OCI-LY1 (cell line): Measurements from ENCODE around the gene CHCHD2.
A peak's percentile ranks its signal among the peaks of the same experiment; 100 is the strongest.
"Not testable (repeated sequence)": the region's sequence is repeated elsewhere in the genome, so short reads cannot be mapped to it uniquely, and the experiment has no call there.

Source experiments
- H2AFZ ChIP-seq: fragments of 200-600 bp; sonication (generic), shearing (Covaris generic); 2 replicates; pipeline ENCODE4 v1.6.0; 2014; ENCODE audit warnings: antibody characterized with exemption, mild to moderate bottlenecking, low read length
- H3F3A ChIP-seq: fragments of 200-600 bp; sonication (generic), shearing (Covaris generic); 2 replicates; pipeline ENCODE4 v1.6.0; 2014; ENCODE audit warnings: mild to moderate bottlenecking, antibody characterized with exemption, low read length, moderate library complexity; ENCODE audit not compliant: insufficient read depth
- H3K27ac ChIP-seq: fragments of 200-600 bp; sonication (generic); 2 replicates; pipeline ENCODE4 v1.5.1; 2014; ENCODE audit warnings: low read length, mixed run types, mild to moderate bottlenecking, low read depth; ENCODE audit not compliant: poor library complexity, severe bottlenecking
- H3K27me3 ChIP-seq: fragments of 200-600 bp; sonication (generic); 2 replicates; pipeline ENCODE4 v1.6.0; 2014; ENCODE audit warnings: antibody characterized with exemption, mild to moderate bottlenecking, low read length, moderate library complexity; ENCODE audit not compliant: insufficient read depth
- H3K36me3 ChIP-seq: fragments of 200-600 bp; sonication (generic); 2 replicates; pipeline ENCODE4 v1.6.1; 2014; ENCODE audit warnings: mild to moderate bottlenecking, antibody characterized with exemption, low read length, moderate library complexity, mixed read lengths; ENCODE audit not compliant: insufficient read depth
- H3K4me1 ChIP-seq: fragments of 200-600 bp; sonication (generic); 2 replicates; pipeline ENCODE4 v1.5.1; 2014; ENCODE audit warnings: mild to moderate bottlenecking, low read length, moderate library complexity; ENCODE audit not compliant: insufficient read depth, severe bottlenecking
- H3K4me2 ChIP-seq: fragments of 200-600 bp; sonication (generic), shearing (Covaris generic); 2 replicates; pipeline ENCODE4 v1.6.1; 2014; ENCODE audit warnings: low read length
- H3K4me3 ChIP-seq: fragments of 200-600 bp; sonication (generic); 2 replicates; pipeline ENCODE4 v1.5.1; 2014; ENCODE audit warnings: low read length, low read depth, mild to moderate bottlenecking, mixed read lengths; ENCODE audit not compliant: poor library complexity, severe bottlenecking
- H3K79me2 ChIP-seq: fragments of 200-600 bp; shearing (Covaris generic); 2 replicates; pipeline ENCODE4 v1.6.1; 2016; ENCODE audit warnings: mixed run types, low read length, mixed read lengths; ENCODE audit not compliant: insufficient read depth
- H3K9ac ChIP-seq: fragments of 200-600 bp; sonication (generic), shearing (Covaris generic); 2 replicates; pipeline ENCODE4 v1.6.1; 2014; ENCODE audit warnings: mild to moderate bottlenecking, low read length, mixed read lengths
- H3K9me2 ChIP-seq: fragments of 200-600 bp; sonication (generic), shearing (Covaris generic); 2 replicates; pipeline ENCODE4 v1.6.1; 2014; ENCODE audit warnings: low read depth, mild to moderate bottlenecking, low read length, mixed read lengths
- H3K9me3 ChIP-seq: fragments of 200-600 bp; shearing (Covaris generic); 2 replicates; pipeline ENCODE4 v1.6.1; 2014; ENCODE audit warnings: low read length, mixed read lengths
- H4K20me1 ChIP-seq: fragments of 200-600 bp; sonication (generic), shearing (Covaris generic); 2 replicates; pipeline ENCODE4 v1.6.0; 2016; ENCODE audit warnings: mild to moderate bottlenecking, low read length; ENCODE audit not compliant: insufficient read depth
- CTCF ChIP-seq: fragments of 200-600 bp; sonication (generic), shearing (Covaris generic); IDR thresholded peaks from 2 replicates; pipeline ENCODE4 v1.5.1; 2017; ENCODE audit warnings: mild to moderate bottlenecking, antibody characterized with exemption, low read length, moderate library complexity, mixed read lengths
- EZH2 ChIP-seq: fragments of 200-600 bp; sonication (generic), shearing (Covaris generic); IDR thresholded peaks from 2 replicates; pipeline ENCODE4 v1.8.0; 2017; ENCODE audit warnings: borderline replicate concordance, mixed run types, mild to moderate bottlenecking, antibody characterized with exemption, low read length, moderate library complexity, mixed read lengths

CHCHD2 gene

GRCh38 chr7:56078196-56078595, 28.1 kb downstream of the CHCHD2 start:
- Histone ChIP-seq H3K27ac (no peak overlapping the region), H3K9me2 (no peaks in the 10 kb centered on the region), H3K27me3 (no peaks in the 10 kb centered on the region), H3K4me2 (no peak overlapping the region), H3K4me1 (peaks cover 8% of the 10 kb centered on the region), H3F3A (no peaks in the 10 kb centered on the region), H3K4me3 (no peak overlapping the region), H3K9ac (no peak overlapping the region), H4K20me1 (no peaks in the 10 kb centered on the region), H3K36me3 (peaks cover 61% of the 10 kb centered on the region), H3K79me2 (no peaks in the 10 kb centered on the region), H3K9me3 (no peaks in the 10 kb centered on the region), H2AFZ (no peak overlapping the region)
- no peak for TF ChIP-seq EZH2
- TF ChIP-seq CTCF: no peak

GRCh38 chr7:56077681-56078080, 28.6 kb downstream of the CHCHD2 start:
- peaks cover 8% of the 10 kb centered on the region for H3K4me1 ChIP-seq
- H3K9me3 ChIP-seq: no peaks in the 10 kb centered on the region
- H3K36me3 ChIP-seq: peaks cover 66% of the 10 kb centered on the region
- H3K27ac ChIP-seq: no peak overlapping the region
- H3K27me3 ChIP-seq: no peaks in the 10 kb centered on the region
- no peak overlapping the region for H3K9ac ChIP-seq
- H3K79me2 ChIP-seq: no peaks in the 10 kb centered on the region
- no peaks in the 10 kb centered on the region for H4K20me1 ChIP-seq
- peaks cover 3% of the 10 kb centered on the region; the same call in 1 of the 2 replicates for H3F3A ChIP-seq
- H3K4me3 ChIP-seq: no peak overlapping the region
- H3K4me2 ChIP-seq: no peak overlapping the region
- TF ChIP-seq CTCF (no peak), EZH2 (no peak)
- H3K9me2 ChIP-seq: no peaks in the 10 kb centered on the region
- no peak overlapping the region for H2AFZ ChIP-seq

- Histone ChIP-seq H3K27me3 (no peaks in the 10 kb centered on the region), H3K4me2 (peak overlapping the region; percentile 31; the same call in 1 of the 2 replicates), H3K9ac (no peak overlapping the region; the same call in 1 of the 2 replicates), H3K4me1 (peaks cover 8% of the 10 kb centered on the region), H3K79me2 (no peaks in the 10 kb centered on the region), H3F3A (peaks cover 4% of the 10 kb centered on the region; the same call in 1 of the 2 replicates), H3K27ac (no peak overlapping the region), H2AFZ (no peak overlapping the region), H3K9me2 (no peaks in the 10 kb centered on the region), H3K36me3 (peaks cover 58% of the 10 kb centered on the region), H3K9me3 (no peaks in the 10 kb centered on the region), H3K4me3 (no peak overlapping the region), H4K20me1 (no peaks in the 10 kb centered on the region)
- TF ChIP-seq EZH2 (no peak), CTCF (peak; percentile 99)
These were observed 31.9 kb downstream of the CHCHD2 start for GRCh38 chr7:56074371-56074791.

GRCh38 chr7:56066376-56066775, 39.9 kb downstream of the CHCHD2 start:
- not testable (repeated sequence) for H3K27me3 ChIP-seq, H3K9ac ChIP-seq, H2AFZ ChIP-seq, H3K4me3 ChIP-seq, H3K4me2 ChIP-seq, H3K9me2 ChIP-seq, H3K9me3 ChIP-seq, H3K27ac ChIP-seq, H4K20me1 ChIP-seq
- Histone ChIP-seq H3K4me1 (peaks cover 17% of the 10 kb centered on the region), H3K36me3 (peaks cover 66% of the 10 kb centered on the region), H3K79me2 (peaks cover 10% of the 10 kb centered on the region), H3F3A (peaks cover 18% of the 10 kb centered on the region)
